DOHH2 (cell line): ENCODE results near the gene RNU6-8.

ENCODE experiments used
- EZH2phosphoT487 ChIP-seq: fragments of 200-600 bp; sonication (generic); IDR thresholded peaks from 2 replicates; pipeline ENCODE4 v1.6.1; 2017; ENCODE audit warnings: borderline replicate concordance, mild to moderate bottlenecking, antibody characterized with exemption, low read length, moderate library complexity, mixed read lengths
- TF ChIP-seq, protein P1 (sequence below): fragments of 200-600 bp; sonication (generic); IDR thresholded peaks from one replicate; pipeline ENCODE4 v1.5.1; 2014; ENCODE audit warnings: antibody characterized with exemption, mild to moderate bottlenecking, low read depth, low read length; ENCODE audit not compliant: poor library complexity, severe bottlenecking

GRCh38 chr14:32224737-32225377 is 21.8 kb upstream of the RNU6-8 start:
- TF ChIP-seq, protein P1, sequence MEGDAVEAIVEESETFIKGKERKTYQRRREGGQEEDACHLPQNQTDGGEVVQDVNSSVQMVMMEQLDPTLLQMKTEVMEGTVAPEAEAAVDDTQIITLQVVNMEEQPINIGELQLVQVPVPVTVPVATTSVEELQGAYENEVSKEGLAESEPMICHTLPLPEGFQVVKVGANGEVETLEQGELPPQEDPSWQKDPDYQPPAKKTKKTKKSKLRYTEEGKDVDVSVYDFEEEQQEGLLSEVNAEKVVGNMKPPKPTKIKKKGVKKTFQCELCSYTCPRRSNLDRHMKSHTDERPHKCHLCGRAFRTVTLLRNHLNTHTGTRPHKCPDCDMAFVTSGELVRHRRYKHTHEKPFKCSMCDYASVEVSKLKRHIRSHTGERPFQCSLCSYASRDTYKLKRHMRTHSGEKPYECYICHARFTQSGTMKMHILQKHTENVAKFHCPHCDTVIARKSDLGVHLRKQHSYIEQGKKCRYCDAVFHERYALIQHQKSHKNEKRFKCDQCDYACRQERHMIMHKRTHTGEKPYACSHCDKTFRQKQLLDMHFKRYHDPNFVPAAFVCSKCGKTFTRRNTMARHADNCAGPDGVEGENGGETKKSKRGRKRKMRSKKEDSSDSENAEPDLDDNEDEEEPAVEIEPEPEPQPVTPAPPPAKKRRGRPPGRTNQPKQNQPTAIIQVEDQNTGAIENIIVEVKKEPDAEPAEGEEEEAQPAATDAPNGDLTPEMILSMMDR, result no peak
- TF ChIP-seq EZH2phosphoT487, result no peak
